GM23338 (cell line): ENCODE data around the gene WWOX. TPM values are rescaled to one million over a fixed set of nuclear protein-coding genes. Genes with fewer than 3 reads are reported as not detected.

Experiments used
- ATAC-seq: fragments of 200-7000 bp; cut with Tn5 transposase; 3 replicates; pipeline ENCODE4 v1.9.1; 2020
- DNase-seq: peaks from one replicate; pipeline ENCODE4 v3.0.0-alpha.2; 2015; ENCODE audit warnings: low spot score
- H2AFZ ChIP-seq: fragments of 200-600 bp; sonication (generic); 2 replicates; pipeline ENCODE4 v1.8.0; 2016; ENCODE audit warnings: antibody characterized with exemption, mild to moderate bottlenecking, moderate library complexity
- H3F3A ChIP-seq: fragments of 200-600 bp; sonication (generic); replicated peaks from 2 replicates; pipeline ENCODE4 v1.8.0; 2017; ENCODE audit warnings: antibody characterized with exemption, mixed run types, low read depth
- H3K27ac ChIP-seq: fragments of 200-600 bp; sonication (generic); 2 replicates; pipeline ENCODE4 v1.6.1; 2016; ENCODE audit warnings: low read depth
- H3K27me3 ChIP-seq: fragments of 200-600 bp; sonication (generic); 2 replicates; pipeline ENCODE4 v1.8.0; 2016; ENCODE audit warnings: mild to moderate bottlenecking, mixed run types, moderate library complexity; ENCODE audit not compliant: insufficient read depth
- H3K36me3 ChIP-seq: fragments of 200-600 bp; sonication (generic); 2 replicates; pipeline ENCODE4 v1.8.0; 2016; ENCODE audit warnings: mild to moderate bottlenecking; ENCODE audit not compliant: insufficient read depth
- H3K4me1 ChIP-seq: fragments of 200-600 bp; sonication (generic); 2 replicates; pipeline ENCODE4 v1.8.0; 2016; ENCODE audit warnings: mild to moderate bottlenecking, moderate library complexity; ENCODE audit not compliant: insufficient read depth
- H3K4me2 ChIP-seq: fragments of 200-600 bp; sonication (generic); 2 replicates; pipeline ENCODE4 v1.7.1; 2017; ENCODE audit warnings: mixed run types
- H3K4me3 ChIP-seq: fragments of 200-600 bp; sonication (generic); 2 replicates; pipeline ENCODE4 v1.6.1; 2016; ENCODE audit warnings: mixed run types
- H3K79me2 ChIP-seq: fragments of 200-600 bp; sonication (generic); replicated peaks from 2 replicates; pipeline ENCODE4 v1.8.0; 2017; ENCODE audit warnings: mild to moderate bottlenecking; ENCODE audit not compliant: insufficient read depth
- H3K9me2 ChIP-seq: fragments of 200-600 bp; sonication (generic); 2 replicates; pipeline ENCODE4 v1.8.0; 2017; ENCODE audit not compliant: insufficient read depth
- H4K20me1 ChIP-seq: fragments of 200-600 bp; sonication (generic); replicated peaks from 2 replicates; pipeline ENCODE4 v1.8.0; 2017; ENCODE audit warnings: mild to moderate bottlenecking; ENCODE audit not compliant: insufficient read depth
- H3K27ac Mint-ChIP-seq: 2 replicates; pipeline ENCODE4 v1.8.0; 2020; ENCODE audit warnings: inconsistent platforms, mild to moderate bottlenecking, moderate library complexity, mixed read lengths
- H3K27me3 Mint-ChIP-seq: 3 replicates; pipeline ENCODE4 v1.8.0; 2022; ENCODE audit warnings: low read depth, mild to moderate bottlenecking, moderate library complexity, mixed read lengths, inconsistent platforms; ENCODE audit not compliant: insufficient read depth, poor library complexity
- H3K36me3 Mint-ChIP-seq: 3 replicates; pipeline ENCODE4 v1.8.0; 2021; ENCODE audit warnings: low read depth, mild to moderate bottlenecking, inconsistent platforms, moderate library complexity, mixed read lengths
- H3K4me1 Mint-ChIP-seq: 3 replicates; pipeline ENCODE4 v1.8.0; 2020; ENCODE audit warnings: mild to moderate bottlenecking, inconsistent platforms, mixed read lengths
- H3K4me3 Mint-ChIP-seq: 3 replicates; pipeline ENCODE4 v1.8.0; 2021; ENCODE audit warnings: moderate library complexity, mild to moderate bottlenecking, inconsistent platforms, mixed read lengths
- H3K9me3 Mint-ChIP-seq: 3 replicates; pipeline ENCODE4 v1.8.0; 2020; ENCODE audit warnings: moderate library complexity, mild to moderate bottlenecking, inconsistent platforms, mixed read lengths
- CREB1 ChIP-seq: fragments of 250-450 bp; sonication (Bioruptor Pico); IDR thresholded peaks from 2 replicates; pipeline ENCODE4 v1.5.0; 2020; ENCODE audit warnings: low read depth, mild to moderate bottlenecking, moderate library complexity
- CTCF ChIP-seq, 2 experiments: fragments of 200-600 bp in 1 of 2; sonication (generic) in 1 of 2; conservative IDR thresholded peaks; 2 replicates each; pipeline versions ENCODE4 v1.5.1 to v1.6.1; 2016 to 2017; ENCODE audit warnings: antibody characterized with exemption in 2 of 2, low read depth in 2 of 2, mild to moderate bottlenecking in 2 of 2, moderate library complexity in 1 of 2
- EZH2 ChIP-seq: fragments of 200-600 bp; sonication (generic); IDR thresholded peaks from one replicate; pipeline ENCODE4 v1.8.0; 2017; ENCODE audit warnings: antibody characterized with exemption, mild to moderate bottlenecking, low read depth; ENCODE audit not compliant: unreplicated experiment
- EZH2phosphoT487 ChIP-seq: fragments of 200-600 bp; sonication (generic); IDR thresholded peaks from one replicate; pipeline ENCODE4 v1.8.1; 2018; ENCODE audit warnings: antibody characterized with exemption; ENCODE audit not compliant: unreplicated experiment
- JUNB ChIP-seq: IDR thresholded peaks from one replicate; pipeline ENCODE4 v1.6.1; 2016; ENCODE audit warnings: antibody characterized with exemption; ENCODE audit not compliant: unreplicated experiment
- NANOG ChIP-seq: IDR thresholded peaks from 2 replicates; pipeline ENCODE4 v1.6.1; 2016; ENCODE audit warnings: antibody characterized with exemption, borderline replicate concordance
- POLR2AphosphoS5 ChIP-seq: IDR thresholded peaks from 2 replicates; pipeline ENCODE4 v1.6.1; 2016; ENCODE audit warnings: antibody characterized with exemption, low read depth
- REST ChIP-seq: IDR thresholded peaks from one replicate; pipeline ENCODE4 v1.6.1; 2018; ENCODE audit warnings: antibody characterized with exemption; ENCODE audit not compliant: unreplicated experiment
- STAT1 ChIP-seq: IDR thresholded peaks from one replicate; pipeline ENCODE4 v1.6.1; 2016; ENCODE audit warnings: antibody characterized with exemption; ENCODE audit not compliant: unreplicated experiment
- ZNF331 ChIP-seq: fragments of 250-450 bp; sonication (Bioruptor Pico); IDR thresholded peaks from 2 replicates; pipeline ENCODE4 v1.5.0; 2020; ENCODE audit warnings: low read depth, mild to moderate bottlenecking, moderate library complexity
- polyA plus RNA-seq: library from polyadenylated mRNA; unstranded; fragments of >200 nt; fragmentation: Nextera tagmentation; extraction: Ambion mirVana; gene quantifications from 2 replicates; pipeline ENCODE4 v1.2.1, GENCODE V29; 2016
- total RNA-seq: library from RNA; depleted of rRNA; stranded (reverse); fragments of >200 nt; shearing (Covaris generic); gene quantifications from 2 replicates; pipeline ENCODE4 v1.2.3, GENCODE V29; 2014
- TF ChIP-seq, protein P1 (sequence below): IDR thresholded peaks from 2 replicates; pipeline ENCODE4 v1.6.1; 2016; ENCODE audit warnings: antibody characterized with exemption

WWOX gene
- total and polyA plus RNA-seq, 2 experiments from 2014 or later: 10.0 to 19.3 TPM

GRCh38 chr16:78815713-78816112 lies 716.3 kb downstream of the WWOX start:
- Mint-ChIP-seq H3K4me3 (no peak overlapping the region), H3K4me1 (no peaks in the 10 kb centered on the region; the same call in 2 of the 3 replicates), H3K9me3 (no peaks in the 10 kb centered on the region), H3K36me3 (no peaks in the 10 kb centered on the region), H3K27me3 (peaks cover 6% of the 10 kb centered on the region), H3K27ac (no peak overlapping the region)
- H3K79me2 ChIP-seq: no peaks in the 10 kb centered on the region
- ATAC-seq (no peak), DNase-seq (no peak)
- H3K36me3 ChIP-seq: no peaks in the 10 kb centered on the region
- H3K27ac ChIP-seq: no peak overlapping the region
- H3K4me3 ChIP-seq: no peak overlapping the region
- H2AFZ ChIP-seq: no peak overlapping the region
- TF ChIP-seq JUNB: no peak
- no peak for TF ChIP-seq CTCF (conservative IDR thresholded peaks at IDR 0.05; ENCODE audit: low read depth in 2 of 2)
- TF ChIP-seq NANOG: no peak
- no peak for TF ChIP-seq REST
- H3K4me1 ChIP-seq: no peaks in the 10 kb centered on the region
- no peaks in the 10 kb centered on the region for H3F3A ChIP-seq
- no peaks in the 10 kb centered on the region for H4K20me1 ChIP-seq
- no peaks in the 10 kb centered on the region for H3K9me2 ChIP-seq
- H3K27me3 ChIP-seq: no peaks in the 10 kb centered on the region
- no peak overlapping the region for H3K4me2 ChIP-seq

DNA sequence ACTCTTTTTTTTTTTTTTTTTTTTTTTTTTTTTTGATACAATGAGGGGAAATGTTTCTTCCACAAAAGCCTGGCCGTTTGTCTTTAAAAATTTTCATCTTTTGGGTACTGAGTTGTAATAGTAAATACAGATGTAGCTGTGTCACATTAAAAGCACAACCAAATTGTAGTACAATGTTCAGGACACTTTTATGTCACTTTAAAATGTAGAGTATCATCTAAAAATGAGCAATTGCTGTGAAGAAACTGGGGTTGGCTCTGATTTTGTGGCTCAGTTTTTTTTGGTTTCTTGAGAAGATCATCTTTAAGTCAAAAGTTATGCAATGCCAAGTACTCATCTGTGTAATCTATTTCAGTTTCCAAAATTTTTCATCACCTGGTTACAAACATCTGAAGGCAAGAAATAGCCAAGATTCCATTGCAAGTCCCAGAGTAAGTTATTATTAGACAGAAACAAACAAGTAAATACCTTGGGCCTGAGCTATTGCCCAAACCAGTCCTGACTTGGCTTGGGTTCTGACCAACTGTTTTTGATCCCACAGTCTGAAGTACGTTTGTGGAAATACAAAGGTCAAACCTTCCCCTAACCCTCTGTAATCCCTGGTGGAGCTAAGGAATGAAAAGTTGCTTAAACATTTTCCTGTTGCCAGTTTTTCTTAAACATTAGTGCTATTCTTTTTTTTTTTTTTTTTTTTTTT lies 717.2 kb downstream of the WWOX start:
- no peaks in the 10 kb centered on the region for H3F3A ChIP-seq
- ATAC-seq: no peak
- no peak overlapping the region for H3K4me3 ChIP-seq
- no peaks in the 10 kb centered on the region for H3K9me3 Mint-ChIP-seq
- no peak overlapping the region for H3K27ac Mint-ChIP-seq
- H3K4me1 Mint-ChIP-seq: no peaks in the 10 kb centered on the region; the same call in 2 of the 3 replicates
- H4K20me1 ChIP-seq: no peaks in the 10 kb centered on the region
- no peaks in the 10 kb centered on the region for H3K9me2 ChIP-seq
- no peak overlapping the region for H3K4me3 Mint-ChIP-seq
- H3K36me3 Mint-ChIP-seq: no peaks in the 10 kb centered on the region
- H3K27ac ChIP-seq: no peak overlapping the region
- no peaks in the 10 kb centered on the region for H3K79me2 ChIP-seq
- no peak overlapping the region for H3K4me2 ChIP-seq
- H3K4me1 ChIP-seq: no peaks in the 10 kb centered on the region
- H2AFZ ChIP-seq: no peak overlapping the region
- no peak for DNase-seq
- no peaks in the 10 kb centered on the region for H3K27me3 ChIP-seq
- H3K27me3 Mint-ChIP-seq: peaks cover 6% of the 10 kb centered on the region
- no peaks in the 10 kb centered on the region for H3K36me3 ChIP-seq
- no peak for TF ChIP-seq CREB1
- TF ChIP-seq NANOG: no peak
- TF ChIP-seq CTCF (conservative IDR thresholded peaks at IDR 0.05; ENCODE audit: low read depth in 2 of 2): no peak
- no peak for TF ChIP-seq POLR2AphosphoS5
- no peak for TF ChIP-seq STAT1
- no peak for TF ChIP-seq EZH2phosphoT487
- TF ChIP-seq, protein P1, sequence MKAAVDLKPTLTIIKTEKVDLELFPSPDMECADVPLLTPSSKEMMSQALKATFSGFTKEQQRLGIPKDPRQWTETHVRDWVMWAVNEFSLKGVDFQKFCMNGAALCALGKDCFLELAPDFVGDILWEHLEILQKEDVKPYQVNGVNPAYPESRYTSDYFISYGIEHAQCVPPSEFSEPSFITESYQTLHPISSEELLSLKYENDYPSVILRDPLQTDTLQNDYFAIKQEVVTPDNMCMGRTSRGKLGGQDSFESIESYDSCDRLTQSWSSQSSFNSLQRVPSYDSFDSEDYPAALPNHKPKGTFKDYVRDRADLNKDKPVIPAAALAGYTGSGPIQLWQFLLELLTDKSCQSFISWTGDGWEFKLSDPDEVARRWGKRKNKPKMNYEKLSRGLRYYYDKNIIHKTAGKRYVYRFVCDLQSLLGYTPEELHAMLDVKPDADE: no peak
- no peak for TF ChIP-seq JUNB
- no peak for TF ChIP-seq REST
- TF ChIP-seq EZH2: no peak
- TF ChIP-seq ZNF331 (CRISPR knock-in tag): no peak
